NOMO-1 (cell line): ENCODE measurements around the gene RPUSD2.

Source experiments
- DNase-seq, 2 experiments: peaks; one replicate each; lab custom pipeline; 2025; ENCODE audit not compliant: unreplicated experiment in 2 of 2; lab: John Stamatoyannopoulos, UW

The RPUSD2 gene

GRCh38 chr15:40618023-40618422 is 48.9 kb downstream of the RPUSD2 start:
- DNase-seq = peak in 1 of 2 experiments; percentile 56

- no peak for DNase-seq
Observed at GRCh38 chr15:40618906-40619305, 49.8 kb downstream of the RPUSD2 start.

DNA sequence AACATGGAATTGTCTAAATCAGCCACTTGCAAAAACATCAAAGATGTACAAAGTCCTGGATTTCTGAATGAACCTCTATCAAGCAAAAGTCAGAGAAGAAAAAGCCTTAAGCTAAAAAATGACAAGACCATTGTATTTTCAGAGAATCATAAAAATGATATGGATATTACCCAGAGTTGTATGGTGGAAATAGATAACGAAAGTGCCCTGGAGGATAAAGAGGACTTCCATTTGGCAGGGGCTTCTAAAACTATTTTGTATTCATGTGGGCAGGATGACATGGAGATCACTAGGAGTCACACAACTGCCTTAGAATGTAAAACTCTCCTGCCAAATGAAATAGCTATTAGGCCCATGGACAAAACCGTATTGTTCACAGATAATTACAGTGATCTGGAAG is 54.3 kb downstream of the RPUSD2 start:
- no peak for DNase-seq
